ENCODE measurements around the gene RABEP2.

The RABEP2 gene

GRCh38 chr16:28964072-28964471 is 39.0 kb upstream of the RABEP2 start:
- H3K27me3 Mint-ChIP-seq (ENCODE audit: low read depth, poor library complexity), result no peaks in the 10 kb centered on the region
- TF ChIP-seq CTCF (IDR thresholded peaks at IDR 0.05), result no peak
- DNase-seq, result no peak
- no peak overlapping the region for H3K4me3 Mint-ChIP-seq
- no peak overlapping the region for H3K27ac Mint-ChIP-seq
- no peaks in the 10 kb centered on the region for H3K4me1 Mint-ChIP-seq
- no peaks in the 10 kb centered on the region for H3K9me3 Mint-ChIP-seq
- H3K36me3 Mint-ChIP-seq (ENCODE audit: low read depth), result peaks cover 56% of the 10 kb centered on the region

GRCh38 chr16:28958836-28959235 is 33.8 kb upstream of the RABEP2 start:
- H3K27ac Mint-ChIP-seq, result no peak overlapping the region
- H3K9me3 Mint-ChIP-seq, result no peaks in the 10 kb centered on the region
- H3K27me3 Mint-ChIP-seq (ENCODE audit: low read depth, poor library complexity), result no peaks in the 10 kb centered on the region
- peaks cover 75% of the 10 kb centered on the region for H3K36me3 Mint-ChIP-seq (ENCODE audit: low read depth)
- TF ChIP-seq CTCF (IDR thresholded peaks at IDR 0.05), result no peak
- H3K4me3 Mint-ChIP-seq, result no peak overlapping the region
- DNase-seq, result no peak
- no peaks in the 10 kb centered on the region for H3K4me1 Mint-ChIP-seq

- no peak for TF ChIP-seq CTCF (IDR thresholded peaks at IDR 0.05)
- no peaks in the 10 kb centered on the region for H3K27me3 Mint-ChIP-seq (ENCODE audit: low read depth, poor library complexity)
- no peak overlapping the region for H3K27ac Mint-ChIP-seq
- H3K9me3 Mint-ChIP-seq, result no peaks in the 10 kb centered on the region
- H3K36me3 Mint-ChIP-seq (ENCODE audit: low read depth), result peaks cover 74% of the 10 kb centered on the region
- H3K4me3 Mint-ChIP-seq, result no peak overlapping the region
- DNase-seq, result no peak
- H3K4me1 Mint-ChIP-seq, result no peaks in the 10 kb centered on the region
These were observed 33.2 kb upstream of the RABEP2 start for GRCh38 chr16:28958216-28958615.

- Mint-ChIP-seq H3K4me3 (peak overlapping the region; percentile 98), H3K9me3 (no peaks in the 10 kb centered on the region), H3K36me3 (ENCODE audit: low read depth) (peaks cover 34% of the 10 kb centered on the region), H3K4me1 (peaks cover 23% of the 10 kb centered on the region), H3K27ac (peak overlapping the region; percentile 79), H3K27me3 (ENCODE audit: low read depth, poor library complexity) (peaks cover 16% of the 10 kb centered on the region)
- DNase-seq, result no peak
- TF ChIP-seq CTCF (IDR thresholded peaks at IDR 0.05), result no peak
These were observed 26.4 kb upstream of the RABEP2 start for GRCh38 chr16:28951410-28951943.

- Mint-ChIP-seq H3K36me3 (ENCODE audit: low read depth) (peaks cover 29% of the 10 kb centered on the region), H3K27ac (peak within 1 kb of the TSS; percentile 96), H3K4me3 (peak within 1 kb of the TSS; percentile 98), H3K27me3 (ENCODE audit: low read depth, poor library complexity) (peaks cover 16% of the 10 kb centered on the region), H3K4me1 (peaks cover 26% of the 10 kb centered on the region), H3K9me3 (no peaks in the 10 kb centered on the region)
- DNase-seq, result peak; percentile 100
- TF ChIP-seq CTCF (IDR thresholded peaks at IDR 0.05), result no peak
These were observed 25.8 kb upstream of the RABEP2 start, which contains the start of gene NFATC2IP for GRCh38 chr16:28950648-28951409. Gene NFATC2IP (plus strand): TSS chr16:28950937. CDS start chr16:28951012, 75 bp downstream.

GRCh38 chr16:28946681-28947080 is 21.6 kb upstream of the RABEP2 start:
- H3K4me1 Mint-ChIP-seq, result peaks cover 31% of the 10 kb centered on the region
- DNase-seq, result no peak
- H3K27ac Mint-ChIP-seq, result no peak overlapping the region
- H3K4me3 Mint-ChIP-seq, result no peak overlapping the region
- H3K27me3 Mint-ChIP-seq (ENCODE audit: low read depth, poor library complexity), result peaks cover 16% of the 10 kb centered on the region
- no peaks in the 10 kb centered on the region for H3K9me3 Mint-ChIP-seq
- H3K36me3 Mint-ChIP-seq (ENCODE audit: low read depth), result no peaks in the 10 kb centered on the region
- no peak for TF ChIP-seq CTCF (IDR thresholded peaks at IDR 0.05)

Measured in nephron progenitor cell (in vitro differentiated cells).